HG02588 (cell line): ENCODE data around the gene CALCA.
A peak's percentile ranks its signal among the peaks of the same experiment; 100 is the strongest.
"Not testable (repeated sequence)": the region's sequence is repeated elsewhere in the genome, so short reads cannot be mapped to it uniquely, and the experiment has no call there.

Experiments
- ATAC-seq: cut with Tn5 transposase; IDR thresholded peaks from one replicate; pipeline ENCODE4 v1.9.1; 2021; ENCODE audit warnings: mild to moderate bottlenecking, moderate library complexity; ENCODE audit not compliant: unreplicated experiment

The CALCA gene

GRCh38 chr11:14971865-14972580, at the start of gene CALCA:
Gene CALCA, minus strand, starts transcription at chr11:14972351. Its CDS starts 1,159 bp downstream, at chr11:14971192.
- ATAC-seq: no peak

- no peak for ATAC-seq
These were observed 44.0 kb upstream of the CALCA start for GRCh38 chr11:15016200-15016599.

- ATAC-seq: no peak
These were observed 39.7 kb upstream of the CALCA start for GRCh38 chr11:15011776-15012345.

GRCh38 chr11:15010865-15011264, 38.7 kb upstream of the CALCA start:
- no peak for ATAC-seq

GRCh38 chr11:15006139-15006759, 34.1 kb upstream of the CALCA start:
- no peak for ATAC-seq

- ATAC-seq: not testable (repeated sequence)
These were observed 16.0 kb upstream of the CALCA start for GRCh38 chr11:14988133-14988532.

GRCh38 chr11:14981507-14981906, 9.4 kb upstream of the CALCA start:
- ATAC-seq: no peak

GRCh38 chr11:14980854-14981253, 8.7 kb upstream of the CALCA start:
- no peak for ATAC-seq

- ATAC-seq: no peak
These were observed 5.1 kb upstream of the CALCA start for GRCh38 chr11:14977101-14977880.

GRCh38 chr11:14975252-14975587, 3.1 kb upstream of the CALCA start:
- ATAC-seq: no peak

GRCh38 chr11:14974515-14975251, 2.5 kb upstream of the CALCA start:
- no peak for ATAC-seq

- peak; percentile 50 for ATAC-seq
These were observed 1.7 kb upstream of the CALCA start for GRCh38 chr11:14973621-14974514.

- peak; percentile 9 for ATAC-seq
These were observed 687 bp upstream of the CALCA start for GRCh38 chr11:14972581-14973495.

GRCh38 chr11:14969901-14970323, 2.2 kb downstream of the CALCA start:
- ATAC-seq: peak; percentile 49

- ATAC-seq: no peak
These were observed 4.4 kb downstream of the CALCA start for GRCh38 chr11:14967581-14968243.

- ATAC-seq: no peak
These were observed 16.0 kb downstream of the CALCA start for GRCh38 chr11:14956111-14956510.

- ATAC-seq: no peak
These were observed 17.6 kb downstream of the CALCA start for GRCh38 chr11:14954581-14954980.

GRCh38 chr11:14953904-14954303, 18.2 kb downstream of the CALCA start:
- ATAC-seq: no peak
